ENCODE results near the gene SPNS2. TPM values are rescaled to one million over a fixed set of nuclear protein-coding genes. Genes with fewer than 3 reads are reported as not detected.
A peak's percentile ranks its signal among the peaks of the same experiment; 100 is the strongest.

The SPNS2 gene
- total RNA-seq, 1 donor from 2014 or later, result 79.3 TPM

DNA sequence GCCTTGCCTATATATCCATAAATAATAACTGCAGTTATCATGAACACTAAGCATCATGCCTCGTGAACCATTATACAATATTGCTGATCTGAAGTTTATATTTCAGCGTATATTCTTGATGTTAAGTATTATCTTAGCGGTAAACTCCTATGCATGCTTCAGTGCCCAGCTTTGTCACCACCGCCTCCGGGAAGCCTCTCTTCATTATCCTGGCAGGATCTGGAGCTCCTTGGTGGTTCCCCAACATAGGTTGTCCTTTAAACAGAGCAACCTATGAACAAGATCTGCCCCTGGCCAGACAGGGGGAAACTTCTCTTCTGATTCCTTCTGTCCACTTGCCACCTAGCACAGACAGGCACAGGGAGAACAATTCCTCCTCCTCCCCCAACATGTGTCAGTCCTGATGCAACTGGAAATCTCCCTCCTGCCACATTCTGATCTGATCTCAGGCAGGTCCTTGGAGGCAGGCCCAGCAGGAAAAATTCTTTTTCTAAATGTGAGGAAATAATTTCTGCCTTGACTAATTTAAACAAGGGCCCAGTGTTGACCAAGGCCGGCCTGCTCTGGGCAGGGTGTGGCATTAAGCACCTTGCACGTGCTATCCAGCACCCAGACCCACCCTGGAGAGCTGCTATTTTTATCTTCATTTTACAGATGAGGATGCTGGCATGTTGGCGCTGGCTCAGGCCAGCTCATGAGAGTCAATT lies 22.4 kb downstream of the SPNS2 start:
- Histone ChIP-seq H3K36me3 (no peaks in the 10 kb centered on the region), H3K27me3 (no peaks in the 10 kb centered on the region), H3K27ac (no peak overlapping the region), H3K4me1 (peaks cover 26% of the 10 kb centered on the region), H3K9me3 (no peaks in the 10 kb centered on the region), H3K4me3 (no peak overlapping the region)
- intact Hi-C loops (cut with DNase I), result no loop called here
- TF ChIP-seq, protein P1, sequence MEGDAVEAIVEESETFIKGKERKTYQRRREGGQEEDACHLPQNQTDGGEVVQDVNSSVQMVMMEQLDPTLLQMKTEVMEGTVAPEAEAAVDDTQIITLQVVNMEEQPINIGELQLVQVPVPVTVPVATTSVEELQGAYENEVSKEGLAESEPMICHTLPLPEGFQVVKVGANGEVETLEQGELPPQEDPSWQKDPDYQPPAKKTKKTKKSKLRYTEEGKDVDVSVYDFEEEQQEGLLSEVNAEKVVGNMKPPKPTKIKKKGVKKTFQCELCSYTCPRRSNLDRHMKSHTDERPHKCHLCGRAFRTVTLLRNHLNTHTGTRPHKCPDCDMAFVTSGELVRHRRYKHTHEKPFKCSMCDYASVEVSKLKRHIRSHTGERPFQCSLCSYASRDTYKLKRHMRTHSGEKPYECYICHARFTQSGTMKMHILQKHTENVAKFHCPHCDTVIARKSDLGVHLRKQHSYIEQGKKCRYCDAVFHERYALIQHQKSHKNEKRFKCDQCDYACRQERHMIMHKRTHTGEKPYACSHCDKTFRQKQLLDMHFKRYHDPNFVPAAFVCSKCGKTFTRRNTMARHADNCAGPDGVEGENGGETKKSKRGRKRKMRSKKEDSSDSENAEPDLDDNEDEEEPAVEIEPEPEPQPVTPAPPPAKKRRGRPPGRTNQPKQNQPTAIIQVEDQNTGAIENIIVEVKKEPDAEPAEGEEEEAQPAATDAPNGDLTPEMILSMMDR (IDR thresholded peaks at IDR 0.05), result no peak
- TF ChIP-seq POLR2AphosphoS5 (IDR thresholded peaks at IDR 0.05; ENCODE audit: insufficient read depth in 1 of 2, low read depth in 1 of 2), result peak in 1 of 2 donors; percentile 28
- DNase-seq (ENCODE audit: extremely low spot score in 2 of 2), result no peak

DNA sequence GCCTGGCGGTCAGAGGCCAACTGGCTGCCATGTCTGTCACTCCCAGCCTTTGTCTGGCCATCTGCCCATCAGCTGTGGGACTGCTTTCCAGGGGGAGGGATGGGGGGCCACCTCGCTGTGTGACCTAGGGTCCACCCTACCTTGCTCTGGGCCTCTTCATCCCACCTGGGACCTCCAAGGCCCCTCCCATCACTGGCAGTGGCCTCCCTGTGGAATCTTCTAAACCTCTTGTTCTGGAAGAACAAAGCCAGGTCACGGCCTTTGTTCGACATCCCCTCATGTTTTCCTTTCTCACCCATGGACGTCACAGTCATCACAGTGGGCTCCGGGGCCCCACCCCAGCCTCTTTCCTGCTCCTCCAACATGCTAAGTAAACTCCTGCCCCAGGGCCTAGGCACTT lies 24.0 kb downstream of the SPNS2 start:
- no peaks in the 10 kb centered on the region for H3K36me3 ChIP-seq
- H3K4me3 ChIP-seq, result no peak overlapping the region
- peaks cover 35% of the 10 kb centered on the region for H3K4me1 ChIP-seq
- intact Hi-C loops (cut with DNase I), result no loop called here
- TF ChIP-seq, protein P1 (IDR thresholded peaks at IDR 0.05), result no peak
- no peak for TF ChIP-seq POLR2AphosphoS5 (IDR thresholded peaks at IDR 0.05; ENCODE audit: insufficient read depth in 1 of 2, low read depth in 1 of 2)
- TF ChIP-seq POLR2A (IDR thresholded peaks at IDR 0.05), result no peak
- DNase-seq (ENCODE audit: extremely low spot score in 2 of 2), result no peak
- no peak overlapping the region for H3K27ac ChIP-seq
- no peaks in the 10 kb centered on the region for H3K27me3 ChIP-seq
- H3K9me3 ChIP-seq, result no peaks in the 10 kb centered on the region

DNA sequence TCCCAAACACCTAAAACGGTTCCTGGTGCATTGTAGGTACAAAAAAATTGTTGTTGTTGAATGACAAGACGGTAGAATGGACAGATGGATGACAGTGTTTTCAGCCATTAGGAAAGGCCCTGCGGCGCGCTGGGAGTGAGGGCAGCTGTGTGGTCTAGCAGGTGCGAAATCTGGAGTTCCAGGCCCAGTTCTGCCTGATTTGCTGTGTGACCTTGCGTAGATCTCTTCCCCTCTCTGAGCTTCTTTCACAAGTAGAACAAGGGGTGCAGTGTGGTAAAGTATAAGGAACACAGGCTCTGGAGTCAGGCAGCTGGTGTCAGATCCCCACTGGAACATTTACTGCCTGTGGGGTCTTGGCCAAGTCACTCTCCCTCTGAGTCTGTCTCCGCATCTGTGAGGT lies 25.3 kb downstream of the SPNS2 start:
- Histone ChIP-seq H3K4me1 (peaks cover 39% of the 10 kb centered on the region), H3K9me3 (no peaks in the 10 kb centered on the region), H3K36me3 (no peaks in the 10 kb centered on the region), H3K27me3 (no peaks in the 10 kb centered on the region), H3K27ac (no peak overlapping the region), H3K4me3 (no peak overlapping the region)
- DNase-seq (ENCODE audit: extremely low spot score in 2 of 2), result no peak
- intact Hi-C loops (cut with DNase I), result no loop called here
- TF ChIP-seq, protein P1 (IDR thresholded peaks at IDR 0.05), result no peak
- no peak for TF ChIP-seq POLR2AphosphoS5 (IDR thresholded peaks at IDR 0.05; ENCODE audit: insufficient read depth in 1 of 2, low read depth in 1 of 2)
- no peak for TF ChIP-seq POLR2A (IDR thresholded peaks at IDR 0.05)

DNA sequence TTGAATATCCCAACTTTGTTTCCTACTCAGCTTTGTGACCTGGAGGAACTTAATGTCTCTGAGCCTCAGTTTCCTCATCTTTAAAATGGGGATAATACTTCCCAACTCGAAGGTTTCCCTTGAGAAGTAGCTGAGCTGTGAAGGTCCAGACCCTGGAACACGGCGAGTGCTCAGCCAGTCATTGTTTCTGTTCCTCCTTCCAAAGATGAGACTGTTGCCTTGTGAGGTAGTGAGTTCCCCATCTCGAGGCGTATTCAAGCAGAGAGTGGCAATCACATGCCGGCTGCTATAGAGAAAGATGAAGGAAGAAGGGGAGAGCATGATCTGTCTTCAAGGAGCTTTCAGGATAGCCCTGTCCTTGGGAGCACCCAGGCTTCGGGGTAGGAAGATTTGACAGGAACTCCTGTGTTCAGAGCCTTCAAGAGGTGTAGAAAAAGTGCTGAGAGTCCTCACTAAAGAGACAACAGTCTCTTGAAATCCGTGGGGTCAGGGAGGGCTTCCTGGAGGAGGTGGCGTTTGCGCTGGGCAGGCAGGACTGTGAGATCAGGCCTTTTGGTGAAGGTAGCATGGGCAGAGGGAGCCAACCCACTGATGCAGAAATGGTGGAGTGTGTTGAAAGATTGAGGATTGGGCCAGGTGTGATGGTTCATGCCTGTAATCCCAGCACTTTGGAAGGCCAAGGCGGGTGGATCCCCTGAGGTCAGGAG lies 27.2 kb downstream of the SPNS2 start:
- no peak for TF ChIP-seq POLR2AphosphoS5 (IDR thresholded peaks at IDR 0.05; ENCODE audit: insufficient read depth in 1 of 2, low read depth in 1 of 2)
- TF ChIP-seq, protein P1 (IDR thresholded peaks at IDR 0.05), result no peak
- TF ChIP-seq POLR2A (IDR thresholded peaks at IDR 0.05), result no peak
- H3K4me1 ChIP-seq, result peaks cover 26% of the 10 kb centered on the region
- H3K36me3 ChIP-seq, result no peaks in the 10 kb centered on the region
- intact Hi-C loops (cut with DNase I), result no loop called here
- H3K27me3 ChIP-seq, result no peaks in the 10 kb centered on the region
- no peaks in the 10 kb centered on the region for H3K9me3 ChIP-seq
- no peak overlapping the region for H3K27ac ChIP-seq
- H3K4me3 ChIP-seq, result no peak overlapping the region
- DNase-seq (ENCODE audit: extremely low spot score in 2 of 2), result no peak

GRCh38 chr17:4527134-4527533 lies 28.5 kb downstream of the SPNS2 start:
- Histone ChIP-seq H3K4me1 (peaks cover 16% of the 10 kb centered on the region), H3K9me3 (no peaks in the 10 kb centered on the region), H3K4me3 (no peak overlapping the region), H3K27me3 (no peaks in the 10 kb centered on the region), H3K27ac (no peak overlapping the region), H3K36me3 (no peaks in the 10 kb centered on the region)
- no peak for DNase-seq (ENCODE audit: extremely low spot score in 2 of 2)
- intact Hi-C loops (cut with DNase I), result no loop called here
- no peak for TF ChIP-seq POLR2A (IDR thresholded peaks at IDR 0.05)
- TF ChIP-seq, protein P1 (IDR thresholded peaks at IDR 0.05), result no peak
- no peak for TF ChIP-seq POLR2AphosphoS5 (IDR thresholded peaks at IDR 0.05; ENCODE audit: insufficient read depth in 1 of 2, low read depth in 1 of 2)

All from vagina (tissue), 2 donors.